GM04503 (cell line): Measurements from ENCODE around the gene HOXB5.

Source experiments
- DNase-seq: peaks from one replicate; pipeline ENCODE4 v3.0.0-alpha.2; 2012; ENCODE audit warnings: low read depth

Gene HOXB5

DNA sequence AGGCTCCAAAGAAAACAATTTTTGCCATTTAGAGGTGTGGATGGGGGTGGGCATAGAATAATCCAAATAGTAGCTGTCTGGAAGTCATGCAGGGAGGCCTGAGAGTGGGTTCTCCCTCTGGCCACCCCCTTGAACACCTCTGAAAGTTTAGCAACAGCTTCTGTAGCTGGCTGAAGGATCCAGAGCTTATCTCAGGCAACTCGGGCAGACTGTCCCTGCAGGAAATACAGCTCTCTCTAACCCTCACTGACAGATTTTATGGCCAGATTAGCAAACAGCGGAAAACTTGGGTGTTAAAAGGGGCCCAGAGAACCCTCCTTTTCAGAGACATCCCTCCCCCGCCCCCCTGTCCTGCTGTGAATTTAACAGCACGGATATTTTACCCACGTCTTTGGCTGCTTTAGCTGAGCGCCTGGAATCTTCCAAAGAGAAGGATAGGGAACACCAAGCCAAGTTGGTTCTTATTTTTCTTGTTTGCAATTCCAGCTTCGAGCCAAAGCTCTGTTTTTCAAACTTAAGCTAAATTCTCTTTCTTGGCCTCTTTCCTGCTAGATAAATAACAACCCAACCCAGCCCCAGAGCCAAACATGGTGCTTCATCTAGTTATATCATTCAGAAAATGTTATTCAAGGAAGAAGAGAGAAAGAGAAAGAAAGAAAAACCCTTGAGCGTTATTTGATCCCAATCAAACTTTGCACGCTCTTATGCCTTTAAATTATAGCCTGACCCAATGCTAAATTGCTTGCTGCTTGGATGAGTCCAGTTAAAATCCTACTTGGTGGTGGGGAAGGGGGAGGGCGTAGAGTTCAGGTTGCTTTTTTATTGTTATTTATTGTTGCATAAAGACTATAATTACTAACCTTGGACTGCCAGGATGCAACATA, 46.4 kb downstream of the HOXB5 start:
- DNase-seq = no peak

DNA sequence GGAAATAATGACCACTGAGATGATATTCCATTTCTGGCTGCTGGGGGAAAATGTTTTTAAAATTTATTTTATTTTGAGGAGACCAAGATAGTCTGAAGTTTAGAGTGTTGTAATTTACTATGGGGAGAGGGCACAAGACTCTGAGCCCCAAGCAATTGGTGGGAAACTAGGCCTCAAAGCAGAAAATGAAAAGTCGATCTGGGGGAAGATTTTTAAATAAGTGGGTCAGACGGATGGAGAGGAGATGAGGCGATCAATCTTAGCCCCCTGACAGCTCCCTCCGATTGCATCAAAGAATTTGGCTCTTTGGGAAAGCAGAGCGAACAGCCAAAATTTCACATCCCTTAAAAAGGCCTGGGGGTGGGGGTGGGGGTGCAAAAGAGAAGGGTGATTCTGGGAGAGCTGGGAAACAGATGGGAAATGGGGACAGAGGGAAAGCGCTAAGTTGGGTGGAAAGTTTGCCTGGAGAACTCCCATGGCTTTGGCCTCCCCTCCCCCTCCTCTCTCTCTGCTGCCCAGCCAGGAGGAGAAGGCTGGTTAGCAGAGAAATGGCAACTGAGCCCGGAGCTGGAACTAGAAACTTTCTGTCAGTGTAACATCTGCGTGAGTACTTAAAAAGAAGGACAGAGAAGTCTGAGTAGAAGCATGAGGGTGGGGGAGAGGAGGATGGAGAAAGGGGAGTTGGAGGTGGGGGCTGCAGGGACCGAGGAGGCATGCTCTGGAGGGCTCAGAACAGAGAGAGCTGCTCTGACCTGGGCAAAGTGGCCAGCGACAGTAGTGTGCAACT, 47.2 kb downstream of the HOXB5 start:
- no peak for DNase-seq

DNA sequence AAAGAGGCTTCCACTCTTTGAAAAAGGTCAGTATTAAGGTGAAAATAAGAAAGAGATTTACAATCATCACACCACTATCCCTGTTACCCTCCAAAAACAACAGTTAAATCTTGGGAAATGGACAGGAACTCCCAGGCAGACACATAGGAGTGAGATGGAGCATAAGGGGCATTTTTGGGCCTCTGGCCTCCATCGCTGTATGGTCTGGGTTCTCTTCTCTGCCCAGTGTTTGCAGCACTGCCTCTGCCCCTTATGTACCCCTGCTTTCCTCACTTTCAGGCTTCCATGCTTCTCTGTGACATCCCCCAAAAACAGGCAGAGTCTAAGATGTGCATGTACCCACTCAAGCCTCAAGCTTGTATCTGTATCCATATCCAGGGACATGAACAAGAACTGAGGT, 48.0 kb downstream of the HOXB5 start:
- DNase-seq = no peak

DNA sequence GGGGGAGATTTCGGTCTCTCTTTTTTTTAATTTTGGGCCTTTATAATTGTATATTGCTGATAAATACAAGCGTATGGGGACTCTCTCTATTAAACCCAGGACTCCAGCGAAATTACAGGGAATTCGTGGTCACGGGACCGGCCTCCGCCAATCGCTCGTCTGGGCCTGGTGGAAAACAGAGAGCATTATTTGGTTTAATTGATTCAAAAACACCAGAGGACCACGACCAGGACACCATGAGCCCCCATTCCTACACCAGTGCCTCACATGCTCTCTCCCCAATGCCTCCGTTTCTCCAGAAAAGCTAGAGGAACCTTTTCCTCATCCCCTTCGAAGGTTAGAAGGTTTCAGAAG, 48.6 kb downstream of the HOXB5 start, which contains the start of gene HOXB2:
Gene HOXB2, minus strand, starts transcription at position 88 of the 354 bp plus-strand sequence. CDS start 198 bp downstream, outside the sequence.
- no peak for DNase-seq

DNA sequence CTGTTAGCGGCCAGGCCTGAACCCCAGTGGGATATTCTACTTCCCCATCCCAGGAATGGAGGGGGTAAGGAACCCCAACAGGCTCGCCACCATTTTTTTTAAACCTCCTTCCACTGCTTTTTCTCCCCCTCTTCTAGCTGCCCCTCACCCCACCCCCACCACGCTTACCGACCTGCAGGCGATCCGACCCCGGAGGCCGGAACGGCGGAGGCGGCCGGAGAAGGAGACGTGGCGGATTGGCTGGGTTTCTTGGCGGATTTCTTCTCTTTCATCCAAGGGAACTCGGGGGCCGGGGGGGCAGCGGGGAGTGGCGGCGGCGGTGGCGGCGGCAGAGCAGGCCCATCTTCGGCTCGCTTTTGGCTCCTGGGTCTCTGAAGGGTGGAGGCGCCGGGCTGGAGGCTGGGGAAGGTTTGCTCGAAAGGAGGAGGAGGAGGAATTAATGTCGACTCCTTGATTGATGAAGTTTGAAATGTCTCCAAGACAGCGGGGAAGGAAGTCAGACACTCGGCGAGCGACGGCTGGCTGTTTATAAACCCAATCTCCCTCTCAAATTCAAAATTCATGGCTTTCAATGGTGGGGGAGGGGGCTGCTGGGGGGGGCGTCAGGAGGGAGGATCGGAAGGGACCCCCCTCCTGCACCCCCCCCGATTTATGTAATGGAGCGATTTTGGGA, 49.1 kb downstream of the HOXB5 start:
- peak; percentile 70 for DNase-seq

DNA sequence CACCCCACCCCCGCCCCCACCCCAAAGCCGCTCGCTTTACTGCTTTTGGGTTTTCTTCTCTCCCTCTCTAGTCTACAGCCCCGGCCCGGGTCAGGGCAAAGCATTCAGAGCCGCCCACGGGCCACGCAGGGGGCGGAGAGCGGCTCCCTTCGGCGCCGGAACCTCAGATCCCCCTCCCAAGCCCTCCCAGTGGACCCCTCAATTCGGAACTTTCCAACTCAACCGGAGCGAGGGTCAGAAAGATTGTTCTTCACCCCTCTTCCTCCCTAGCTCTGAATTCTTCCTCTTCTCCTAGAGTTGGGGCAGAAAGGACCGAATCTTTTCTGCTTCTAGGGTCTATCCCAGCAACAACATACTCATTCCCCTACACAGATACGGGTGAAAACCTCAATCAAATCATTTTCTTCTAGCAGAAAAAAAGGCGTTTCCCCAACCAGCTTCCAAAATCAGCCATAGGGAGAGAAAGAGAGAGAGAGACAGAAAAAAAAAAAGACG, 49.7 kb downstream of the HOXB5 start:
- no peak for DNase-seq

DNA sequence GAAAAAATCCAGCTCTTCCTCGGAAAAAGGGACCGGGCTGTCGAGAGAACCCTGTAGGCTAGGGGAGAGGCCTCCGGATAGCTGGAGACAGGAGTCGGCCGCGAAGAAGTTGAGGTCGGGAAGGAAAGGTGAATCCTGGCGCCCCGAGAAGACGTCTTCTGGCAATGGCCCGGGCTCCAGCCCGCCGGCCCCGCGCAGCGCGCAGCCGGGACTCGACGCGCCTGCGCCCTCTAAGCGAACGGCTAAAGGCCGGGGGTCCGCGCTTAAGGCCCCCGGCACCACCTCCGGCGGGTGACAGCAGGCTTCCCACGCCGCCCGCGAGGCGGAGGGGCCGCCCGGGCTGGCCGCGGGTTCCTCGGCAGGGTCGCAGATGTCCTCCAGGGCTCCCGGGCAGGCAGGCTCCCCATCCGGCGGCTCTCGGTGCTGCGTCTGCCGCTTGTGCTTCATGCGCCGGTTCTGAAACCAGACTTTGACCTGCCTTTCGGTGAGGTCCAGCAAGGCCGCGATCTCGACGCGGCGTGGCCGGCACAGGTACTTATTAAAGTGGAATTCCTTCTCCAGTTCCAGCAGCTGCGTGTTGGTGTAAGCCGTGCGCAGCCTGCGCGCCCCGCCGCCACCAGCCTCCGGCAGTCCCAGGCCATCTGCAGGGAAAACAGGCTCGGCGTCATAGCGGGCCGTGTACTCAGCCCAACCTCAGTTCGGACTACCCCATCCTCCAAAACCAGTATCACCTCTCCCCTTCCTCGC, 50.3 kb downstream of the HOXB5 start:
- DNase-seq = no peak

DNA sequence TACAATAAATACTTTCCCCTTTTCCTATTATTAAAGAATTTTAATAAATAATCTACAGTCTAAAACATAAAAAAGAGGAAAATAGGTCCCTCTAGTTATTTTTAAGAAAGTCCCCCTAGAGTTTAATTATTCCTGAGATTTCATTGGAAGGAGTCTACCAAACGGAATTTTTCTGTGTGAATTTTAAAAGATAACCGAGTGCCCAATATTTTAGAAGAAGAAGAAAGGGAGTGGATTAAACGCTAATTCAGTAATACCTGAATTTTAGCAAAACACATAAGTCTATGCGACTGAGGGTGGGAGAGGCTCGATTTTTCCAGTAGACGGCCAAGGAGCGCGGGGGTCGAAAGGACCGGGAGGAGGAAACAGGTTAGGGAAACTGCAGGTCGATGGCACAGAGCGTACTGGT, 50.9 kb downstream of the HOXB5 start:
- no peak for DNase-seq

DNA sequence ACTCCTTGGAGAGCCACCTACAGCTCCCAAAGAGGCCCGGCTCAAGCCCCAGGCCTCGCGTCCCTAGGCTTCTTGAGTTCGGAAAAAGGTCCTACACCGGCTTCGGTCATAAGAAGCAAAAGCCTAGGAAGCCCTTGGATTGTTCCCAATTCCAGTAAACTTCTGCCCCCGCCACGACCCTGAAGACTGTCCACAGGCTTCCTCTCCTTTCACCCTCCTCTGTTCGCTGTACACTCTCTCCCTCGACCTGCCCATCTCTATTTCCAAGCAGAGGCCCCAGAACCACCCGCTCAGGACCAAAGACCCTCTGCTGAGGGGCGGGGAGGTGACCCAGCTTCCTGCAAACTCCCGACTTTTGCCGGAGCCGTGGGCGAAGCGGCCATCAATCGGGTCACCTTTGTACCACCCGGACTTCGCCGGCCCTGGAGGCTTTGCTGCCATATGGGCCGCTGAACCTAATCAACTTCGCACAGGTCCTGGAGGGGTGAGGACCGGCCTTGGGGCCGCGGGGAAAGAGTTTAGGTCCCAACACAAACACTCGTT, 51.4 kb downstream of the HOXB5 start:
- no peak for DNase-seq

DNA sequence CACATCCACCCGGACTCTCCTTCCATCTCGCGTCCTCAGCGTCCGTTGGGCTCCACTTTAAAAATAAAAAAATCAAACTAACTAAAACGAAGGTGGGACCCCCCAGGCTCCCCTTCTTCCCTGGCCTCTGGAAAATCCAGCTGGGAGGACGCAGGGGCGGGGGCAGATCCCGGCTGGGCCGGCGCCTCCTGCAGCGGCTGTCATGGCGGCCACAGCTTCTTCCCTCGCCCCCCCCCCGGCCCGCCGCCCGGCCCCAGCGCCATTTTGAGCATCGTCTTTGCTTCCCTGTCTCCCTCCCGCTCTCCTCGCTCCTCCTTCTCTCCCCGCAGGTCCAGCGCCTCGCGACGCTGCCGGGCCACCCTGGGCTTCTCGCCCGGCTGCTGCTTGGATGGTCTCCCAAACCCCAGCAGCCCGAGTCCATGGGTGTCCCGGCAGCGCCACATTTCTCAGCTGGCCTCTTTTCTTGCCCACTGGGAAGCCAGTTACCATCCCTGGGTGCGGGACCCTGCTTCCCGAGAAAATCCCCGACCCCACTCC, 51.9 kb downstream of the HOXB5 start:
- DNase-seq = no peak
